Smooth muscle cell (in vitro differentiated cells): ENCODE data around the gene DCLK3. TPM values are rescaled to one million over a fixed set of nuclear protein-coding genes. Genes with fewer than 3 reads are reported as not detected.

Experiments used
- DNase-seq: peaks from one replicate; lab custom pipeline; 2025; ENCODE audit not compliant: unreplicated experiment; lab: John Stamatoyannopoulos, UW
- H2AFZ ChIP-seq: fragments of 200-600 bp; sonication (generic); 2 replicates; pipeline ENCODE4 v1.6.0; 2016; ENCODE audit warnings: antibody characterized with exemption, low read depth, mild to moderate bottlenecking
- H3F3A ChIP-seq: fragments of 200-600 bp; sonication (generic); 2 replicates; pipeline ENCODE4 v1.6.0; 2017; ENCODE audit warnings: antibody characterized with exemption, low read depth
- H3K27ac ChIP-seq: fragments of 200-600 bp; sonication (generic); 2 replicates; pipeline ENCODE4 v1.5.1; 2016; ENCODE audit warnings: low read depth, mild to moderate bottlenecking
- H3K27me3 ChIP-seq: fragments of 200-600 bp; sonication (generic); 2 replicates; pipeline ENCODE4 v1.6.1; 2016; ENCODE audit warnings: low read depth, mild to moderate bottlenecking
- H3K36me3 ChIP-seq: fragments of 200-600 bp; sonication (generic); 2 replicates; pipeline ENCODE4 v1.5.1; 2016; ENCODE audit warnings: low read depth
- H3K4me1 ChIP-seq: fragments of 200-600 bp; sonication (generic); 2 replicates; pipeline ENCODE4 v1.5.1; 2016; ENCODE audit warnings: low read depth
- H3K4me2 ChIP-seq: fragments of 200-600 bp; sonication (generic); 2 replicates; pipeline ENCODE4 v1.6.0; 2016; ENCODE audit warnings: mild to moderate bottlenecking
- H3K4me3 ChIP-seq: fragments of 200-600 bp; sonication (generic); 2 replicates; pipeline ENCODE4 v1.5.1; 2016; ENCODE audit warnings: mild to moderate bottlenecking
- H3K79me2 ChIP-seq: fragments of 200-600 bp; sonication (generic); 2 replicates; pipeline ENCODE4 v1.6.0; 2016; ENCODE audit warnings: low read depth, mild to moderate bottlenecking
- H3K9ac ChIP-seq: fragments of 200-600 bp; sonication (generic); 2 replicates; pipeline ENCODE4 v1.6.0; 2016; ENCODE audit warnings: low read depth
- H3K9me3 ChIP-seq: fragments of 200-600 bp; sonication (generic); replicated peaks from 2 replicates; pipeline ENCODE4 v1.5.1; 2016; ENCODE audit warnings: low read depth
- H4K20me1 ChIP-seq: fragments of 200-600 bp; sonication (generic); 2 replicates; pipeline ENCODE4 v1.6.0; 2016; ENCODE audit warnings: low read depth
- CTCF ChIP-seq: fragments of 200-600 bp; sonication (generic); IDR thresholded peaks from 2 replicates; pipeline ENCODE4 v1.5.1; 2017; ENCODE audit warnings: borderline replicate concordance, mild to moderate bottlenecking, antibody characterized with exemption; ENCODE audit not compliant: insufficient read depth, poor library complexity, severe bottlenecking
- WGBS: methylation state at CpG from one replicate; pipeline ENCODE4 v1.1.7; 2016; ENCODE audit warnings: low lambda C conversion rate; 5-methylcytosine and 5-hydroxymethylcytosine counted together
- polyA plus RNA-seq: library from polyadenylated mRNA; unstranded; fragments of >200 nt; fragmentation: Nextera tagmentation; extraction: Ambion mirVana; gene quantifications from 2 replicates; pipeline ENCODE4 v1.2.1, GENCODE V29; 2016
- total RNA-seq: library from RNA; depleted of rRNA; stranded (reverse); fragments of >200 nt; gene quantifications from 2 replicates; pipeline ENCODE4 v1.2.3, GENCODE V29; 2014

The DCLK3 gene
- total and polyA plus RNA-seq, 2 experiments from 2014 or later, result not detected

DNA sequence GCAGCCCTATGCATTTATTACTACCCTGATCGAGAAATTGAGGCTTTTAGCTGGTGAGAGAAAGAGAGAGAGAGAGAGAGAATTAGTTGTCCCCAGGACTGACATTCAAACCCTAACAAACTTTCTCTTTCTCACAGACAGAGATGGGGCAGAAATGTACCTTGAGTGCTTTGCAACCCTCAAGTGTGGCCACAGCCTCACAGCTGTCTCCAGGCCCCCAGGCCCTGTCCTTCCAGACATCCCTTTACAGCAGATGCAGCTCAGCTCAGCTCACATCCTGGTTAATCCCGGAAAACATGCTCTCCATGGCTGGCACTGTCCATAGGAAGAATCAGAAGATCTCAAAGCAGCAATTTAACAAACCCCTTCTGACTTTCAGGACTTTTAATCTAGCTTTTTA is 67.6 kb downstream of the DCLK3 start:
- WGBS, result 61% methylated on average over 2 of the region's 2 CpGs
- H3K27me3 ChIP-seq, result no peaks in the 10 kb centered on the region
- no peak overlapping the region for H2AFZ ChIP-seq
- TF ChIP-seq CTCF, result no peak
- H3K27ac ChIP-seq, result no peak overlapping the region
- H3K9ac ChIP-seq, result no peak overlapping the region
- no peaks in the 10 kb centered on the region for H3K79me2 ChIP-seq
- no peaks in the 10 kb centered on the region for H4K20me1 ChIP-seq
- H3K4me3 ChIP-seq, result no peak overlapping the region
- no peaks in the 10 kb centered on the region for H3K4me1 ChIP-seq
- H3K36me3 ChIP-seq, result no peaks in the 10 kb centered on the region
- H3K4me2 ChIP-seq, result no peak overlapping the region
- no peaks in the 10 kb centered on the region for H3K9me3 ChIP-seq
- no peaks in the 10 kb centered on the region for H3F3A ChIP-seq
- no peak for DNase-seq

DNA sequence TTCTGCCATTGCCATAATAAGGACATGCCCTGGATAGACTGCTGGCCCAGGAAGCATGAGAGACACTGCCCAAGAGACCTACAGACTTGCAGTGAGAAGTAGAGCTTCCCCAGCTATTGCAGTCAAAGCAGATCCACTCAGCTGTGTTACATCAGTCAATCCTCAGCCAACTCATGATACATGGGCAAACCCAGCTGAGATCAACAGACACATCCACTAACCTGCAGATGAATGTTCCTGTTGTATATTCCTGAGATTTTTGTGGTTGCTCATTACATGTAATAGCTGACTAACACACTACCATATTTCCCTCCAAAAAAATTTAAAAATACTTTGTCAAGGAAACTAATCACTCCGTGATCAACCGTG is 68.6 kb downstream of the DCLK3 start:
- H3K27ac ChIP-seq, result no peak overlapping the region
- H3K36me3 ChIP-seq, result no peaks in the 10 kb centered on the region
- no peak overlapping the region for H3K4me2 ChIP-seq
- H3K4me1 ChIP-seq, result no peaks in the 10 kb centered on the region
- no peaks in the 10 kb centered on the region for H3K79me2 ChIP-seq
- H3K9ac ChIP-seq, result no peak overlapping the region
- 78% methylated on average over 2 of the region's 2 CpGs for WGBS
- H3K4me3 ChIP-seq, result no peak overlapping the region
- no peaks in the 10 kb centered on the region for H3K27me3 ChIP-seq
- no peak overlapping the region for H2AFZ ChIP-seq
- no peaks in the 10 kb centered on the region for H3F3A ChIP-seq
- no peak for TF ChIP-seq CTCF
- H4K20me1 ChIP-seq, result no peaks in the 10 kb centered on the region
- H3K9me3 ChIP-seq, result no peaks in the 10 kb centered on the region
- DNase-seq, result no peak

DNA sequence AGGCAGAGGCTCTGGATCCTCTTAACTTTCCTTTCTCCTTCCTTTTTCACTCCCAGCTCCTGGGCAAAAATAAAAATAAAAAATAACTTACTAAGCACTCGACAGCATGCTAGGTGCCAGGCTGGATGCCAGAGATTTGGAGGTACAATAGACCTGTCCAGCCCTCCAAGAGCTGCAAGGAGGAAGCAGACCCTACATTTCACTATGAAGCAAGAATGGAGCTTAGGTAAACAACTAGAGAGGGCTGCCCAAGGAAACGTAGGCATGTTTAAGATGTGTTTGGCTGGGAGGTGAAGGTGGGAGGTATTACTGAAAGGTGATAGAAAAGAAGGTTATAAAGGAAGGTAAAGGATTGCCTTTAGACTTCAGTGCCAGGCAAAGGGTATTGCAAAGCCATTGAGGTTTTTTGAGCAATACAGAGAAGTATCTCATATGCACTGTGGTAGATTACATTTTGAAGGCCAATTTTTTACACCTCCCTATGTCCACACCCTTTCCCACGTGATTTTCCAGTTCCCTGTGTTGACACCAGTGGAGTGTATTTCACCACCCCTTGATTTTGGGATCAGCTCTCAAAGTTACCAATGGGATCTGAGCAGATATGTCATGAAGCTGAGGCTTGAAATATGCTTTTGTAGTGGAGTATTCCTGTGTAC is 69.1 kb downstream of the DCLK3 start:
- no peaks in the 10 kb centered on the region for H3K79me2 ChIP-seq
- H3K27ac ChIP-seq, result no peak overlapping the region
- H3K9ac ChIP-seq, result no peak overlapping the region
- TF ChIP-seq CTCF, result no peak
- WGBS, result 90% methylated on average over 3 of the region's 3 CpGs
- no peak overlapping the region for H2AFZ ChIP-seq
- H3K36me3 ChIP-seq, result no peaks in the 10 kb centered on the region
- H3K9me3 ChIP-seq, result no peaks in the 10 kb centered on the region
- no peaks in the 10 kb centered on the region for H4K20me1 ChIP-seq
- H3K4me2 ChIP-seq, result no peak overlapping the region
- H3F3A ChIP-seq, result no peaks in the 10 kb centered on the region
- no peaks in the 10 kb centered on the region for H3K27me3 ChIP-seq
- no peak overlapping the region for H3K4me3 ChIP-seq
- no peak for DNase-seq
- no peaks in the 10 kb centered on the region for H3K4me1 ChIP-seq

DNA sequence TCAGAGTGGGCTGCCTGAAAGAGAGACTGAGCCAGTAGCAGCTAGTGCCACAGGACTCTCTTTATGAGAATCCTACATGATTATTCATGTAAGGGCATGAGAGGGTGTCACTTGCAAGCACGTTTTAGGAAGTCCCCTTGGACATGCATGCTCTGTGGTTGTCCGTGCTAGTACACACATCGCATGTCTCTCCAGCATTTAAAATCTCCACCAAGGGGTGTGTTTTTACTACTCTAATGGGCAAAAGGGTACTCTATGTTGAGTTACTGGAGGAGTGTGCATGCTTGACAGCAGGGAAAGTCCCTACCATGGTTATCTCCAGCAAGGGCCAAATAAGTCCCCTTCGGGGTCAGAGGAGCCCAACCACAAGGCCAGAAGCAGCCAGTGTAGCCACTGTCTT is 70.7 kb downstream of the DCLK3 start:
- no peaks in the 10 kb centered on the region for H3K9me3 ChIP-seq
- H2AFZ ChIP-seq, result no peak overlapping the region
- no peak overlapping the region for H3K4me3 ChIP-seq
- no peaks in the 10 kb centered on the region for H3K79me2 ChIP-seq
- no peaks in the 10 kb centered on the region for H3K36me3 ChIP-seq
- WGBS, result 93% methylated on average over 4 of the region's 4 CpGs
- no peak for DNase-seq
- H3K27ac ChIP-seq, result no peak overlapping the region
- no peaks in the 10 kb centered on the region for H3F3A ChIP-seq
- TF ChIP-seq CTCF, result no peak
- H3K4me1 ChIP-seq, result peaks cover 5% of the 10 kb centered on the region
- no peaks in the 10 kb centered on the region for H4K20me1 ChIP-seq
- no peak overlapping the region for H3K4me2 ChIP-seq
- H3K27me3 ChIP-seq, result no peaks in the 10 kb centered on the region
- no peak overlapping the region for H3K9ac ChIP-seq
